Measurements from ENCODE around the gene PRKAR2B.
A peak's percentile ranks its signal among the peaks of the same experiment; 100 is the strongest.

The PRKAR2B gene

DNA sequence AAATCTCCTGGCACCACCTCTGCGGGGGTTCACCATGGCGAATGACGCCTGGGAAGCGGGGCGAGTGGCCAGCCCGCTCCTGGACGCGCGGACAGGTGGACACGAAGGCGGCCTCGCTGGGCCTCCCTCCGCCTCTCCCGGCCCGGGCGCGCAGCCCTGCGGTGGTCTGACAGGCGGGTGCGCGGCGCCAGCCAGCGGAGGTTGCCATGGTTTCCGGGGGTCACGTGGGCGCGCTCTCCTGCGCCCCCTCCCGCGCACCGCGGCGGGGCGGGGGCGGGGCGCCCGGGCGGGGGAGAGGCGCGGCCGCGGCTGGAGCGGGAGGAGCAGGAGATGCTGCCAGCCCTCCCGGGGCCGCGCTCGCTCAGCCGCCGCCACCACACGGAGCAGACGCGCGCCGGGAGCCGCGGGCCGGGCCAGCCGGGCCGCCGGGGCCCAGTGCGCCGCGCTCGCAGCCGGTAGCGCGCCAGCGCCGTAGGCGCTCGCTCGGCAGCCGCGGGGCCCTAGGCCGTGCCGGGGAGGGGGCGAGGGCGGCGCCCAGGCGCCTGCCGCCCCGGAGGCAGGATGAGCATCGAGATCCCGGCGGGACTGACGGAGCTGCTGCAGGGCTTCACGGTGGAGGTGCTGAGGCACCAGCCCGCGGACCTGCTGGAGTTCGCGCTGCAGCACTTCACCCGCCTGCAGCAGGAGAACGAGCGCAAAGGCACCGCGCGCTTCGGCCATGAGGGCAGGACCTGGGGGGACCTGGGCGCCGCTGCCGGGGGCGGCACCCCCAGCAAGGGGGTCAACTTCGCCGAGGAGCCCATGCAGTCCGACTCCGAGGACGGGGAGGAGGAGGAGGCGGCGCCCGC is at the start of gene PRKAR2B:
TSS of gene PRKAR2B (plus strand) at position 359 of the 848 bp plus-strand sequence. CDS start at position 562, 203 bp downstream.
- peak; percentile 49 for DNase-seq (ENCODE audit: low read depth in 2 of 2)

- no peak for DNase-seq (ENCODE audit: low read depth in 2 of 2)
Measured at GRCh38 chr7:106994833-106995232, 49.7 kb upstream of the PRKAR2B start.

DNA sequence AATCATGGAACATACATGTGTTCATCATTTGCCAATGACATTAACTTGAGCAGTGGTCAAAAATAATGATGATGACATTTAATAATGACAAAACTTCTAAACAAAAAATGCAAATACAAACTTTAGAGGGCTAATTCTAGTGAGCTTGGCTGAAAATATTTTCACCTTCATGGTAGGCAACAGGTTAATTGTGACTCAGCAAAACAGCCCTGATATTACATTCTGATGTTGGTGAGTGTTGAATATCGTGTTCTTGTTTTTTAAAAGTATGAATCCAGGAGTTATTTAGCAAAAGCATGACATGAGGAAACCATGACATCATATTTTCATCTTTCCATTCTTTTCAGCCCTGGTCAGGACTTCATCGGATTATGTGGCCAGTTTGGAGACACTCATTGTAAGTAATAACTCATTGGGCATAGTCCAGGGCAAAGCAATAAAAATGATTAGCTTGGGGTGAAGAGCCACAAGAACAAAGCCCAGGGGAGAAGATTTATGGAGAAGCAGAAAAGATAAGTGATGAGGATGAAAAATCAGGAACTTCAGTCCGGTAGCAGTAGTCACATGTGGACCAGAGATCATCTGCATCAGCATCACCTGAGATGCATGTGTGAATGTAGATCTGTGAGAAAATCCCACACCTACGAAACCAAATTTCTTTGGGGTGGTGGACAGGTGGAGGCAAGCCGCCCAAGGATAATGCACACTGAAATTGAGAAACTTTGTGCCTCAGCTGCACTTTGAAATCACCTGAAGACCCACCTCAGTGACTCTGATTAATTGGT is 46.8 kb upstream of the PRKAR2B start:
- no peak for DNase-seq (ENCODE audit: low read depth in 2 of 2)

GRCh38 chr7:106999023-106999422 is 45.5 kb upstream of the PRKAR2B start:
- no peak for DNase-seq (ENCODE audit: low read depth in 2 of 2)

GRCh38 chr7:107001490-107001889 is 43.0 kb upstream of the PRKAR2B start:
- DNase-seq (ENCODE audit: low read depth in 2 of 2), result no peak

- DNase-seq (ENCODE audit: low read depth in 2 of 2), result no peak
Measured at GRCh38 chr7:107002126-107002525, 42.4 kb upstream of the PRKAR2B start.

DNA sequence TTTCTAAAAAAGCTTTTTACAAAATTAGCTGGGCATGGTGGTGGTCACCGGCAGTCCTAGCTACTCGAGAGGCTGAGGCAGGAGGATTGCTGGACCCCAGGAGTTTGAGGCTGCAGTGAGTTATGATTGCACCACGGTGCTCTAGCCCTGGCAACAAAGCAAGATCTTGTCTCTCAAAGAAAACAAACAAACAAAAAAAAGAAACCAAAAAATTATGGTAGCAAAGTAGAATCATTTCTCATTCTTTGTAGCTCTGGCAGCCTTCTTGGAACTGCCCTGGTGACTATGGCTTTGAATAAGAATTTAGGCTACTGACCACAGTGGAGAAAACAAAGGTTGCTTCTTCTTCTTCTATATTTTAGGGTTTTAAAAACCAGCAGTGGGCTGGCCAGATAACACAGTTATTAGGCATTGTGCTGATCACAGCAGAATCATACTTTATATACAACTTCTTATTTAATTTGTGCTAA is 41.9 kb upstream of the PRKAR2B start:
- no peak for DNase-seq (ENCODE audit: low read depth in 2 of 2)

GRCh38 chr7:107007007-107007891 is 37.3 kb upstream of the PRKAR2B start:
- no peak for DNase-seq (ENCODE audit: low read depth in 2 of 2)

DNA sequence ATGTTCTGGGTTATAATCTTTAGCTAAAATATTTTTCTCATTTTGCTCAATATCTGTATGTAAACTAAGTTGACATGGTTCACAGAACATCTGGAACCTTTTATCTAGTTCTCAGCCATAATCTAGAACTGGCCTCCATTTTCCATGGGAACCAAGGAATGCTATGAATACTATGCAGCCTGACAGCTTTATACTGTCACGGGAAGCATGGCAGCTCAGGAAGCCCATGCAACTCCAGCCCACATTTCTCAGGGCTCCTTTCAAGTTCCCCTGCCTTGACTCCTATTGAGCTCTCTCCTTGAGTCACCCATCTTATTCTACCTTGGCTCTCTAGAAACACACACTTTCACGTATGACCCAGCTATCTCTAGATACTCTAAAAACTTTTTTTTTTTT is 36.6 kb upstream of the PRKAR2B start:
- DNase-seq (ENCODE audit: low read depth in 2 of 2), result no peak

DNA sequence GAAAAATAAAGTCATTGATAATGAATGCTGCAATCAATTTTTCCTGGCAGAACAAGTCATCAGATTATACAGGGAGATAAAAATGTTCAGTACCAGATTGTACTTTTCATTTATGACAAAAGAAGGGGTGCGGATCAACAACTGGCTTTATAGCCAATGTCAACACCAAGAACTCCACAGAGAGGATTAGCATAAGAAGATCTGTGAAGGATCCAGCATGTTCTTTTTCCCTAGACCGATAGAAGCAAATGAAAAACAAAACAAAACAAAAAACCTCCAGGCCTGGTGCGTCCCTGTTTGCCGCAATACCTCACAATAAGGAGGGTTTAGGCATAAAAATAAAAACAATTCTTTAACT is 34.7 kb upstream of the PRKAR2B start:
- no peak for DNase-seq (ENCODE audit: low read depth in 2 of 2)

- no peak for DNase-seq (ENCODE audit: low read depth in 2 of 2)
Measured at GRCh38 chr7:107012691-107013090, 31.8 kb upstream of the PRKAR2B start.

- no peak for DNase-seq (ENCODE audit: low read depth in 2 of 2)
Measured at GRCh38 chr7:107014387-107015023, 30.0 kb upstream of the PRKAR2B start.

GRCh38 chr7:107016312-107016711 is 28.2 kb upstream of the PRKAR2B start:
- DNase-seq (ENCODE audit: low read depth in 2 of 2), result no peak

- DNase-seq (ENCODE audit: low read depth in 2 of 2), result no peak
Measured at GRCh38 chr7:107017965-107018719, 26.4 kb upstream of the PRKAR2B start.

- DNase-seq (ENCODE audit: low read depth in 2 of 2), result no peak
Measured at GRCh38 chr7:107020400-107020799, 24.1 kb upstream of the PRKAR2B start.

GRCh38 chr7:107021600-107021999 is 22.9 kb upstream of the PRKAR2B start:
- DNase-seq (ENCODE audit: low read depth in 2 of 2), result no peak

DNA sequence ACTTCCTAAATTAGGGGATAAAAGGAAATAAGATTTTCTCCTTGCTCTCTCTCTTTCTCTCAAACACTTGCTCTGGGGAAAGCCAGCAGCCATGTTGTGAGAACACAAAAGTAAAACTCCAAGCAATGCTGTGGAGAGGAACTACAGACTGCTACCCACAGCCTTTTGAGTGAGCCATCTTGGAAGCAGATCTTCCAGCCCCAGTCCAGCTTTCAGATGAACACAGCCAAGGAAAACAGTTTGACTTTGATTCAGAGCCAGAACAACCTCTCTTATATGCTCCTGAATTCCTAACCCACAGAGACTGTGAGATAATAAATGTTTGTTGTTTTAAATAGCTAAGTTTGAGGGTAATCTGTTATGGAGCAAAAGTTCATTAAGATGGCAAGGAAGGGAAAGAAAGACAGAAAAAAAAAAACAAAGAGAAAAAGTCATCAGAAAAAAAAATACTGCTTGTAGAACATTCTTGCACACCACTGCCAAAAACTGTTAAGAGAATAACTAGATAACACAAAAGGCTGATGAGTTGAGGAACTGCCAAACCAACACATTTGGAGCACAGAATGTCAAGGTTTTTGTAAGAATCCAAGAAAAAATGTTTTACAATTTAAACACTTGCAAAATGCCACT is 20.9 kb upstream of the PRKAR2B start:
- no peak for DNase-seq (ENCODE audit: low read depth in 2 of 2)

- no peak for DNase-seq (ENCODE audit: low read depth in 2 of 2)
Measured at GRCh38 chr7:107024906-107025305, 19.6 kb upstream of the PRKAR2B start.

DNA sequence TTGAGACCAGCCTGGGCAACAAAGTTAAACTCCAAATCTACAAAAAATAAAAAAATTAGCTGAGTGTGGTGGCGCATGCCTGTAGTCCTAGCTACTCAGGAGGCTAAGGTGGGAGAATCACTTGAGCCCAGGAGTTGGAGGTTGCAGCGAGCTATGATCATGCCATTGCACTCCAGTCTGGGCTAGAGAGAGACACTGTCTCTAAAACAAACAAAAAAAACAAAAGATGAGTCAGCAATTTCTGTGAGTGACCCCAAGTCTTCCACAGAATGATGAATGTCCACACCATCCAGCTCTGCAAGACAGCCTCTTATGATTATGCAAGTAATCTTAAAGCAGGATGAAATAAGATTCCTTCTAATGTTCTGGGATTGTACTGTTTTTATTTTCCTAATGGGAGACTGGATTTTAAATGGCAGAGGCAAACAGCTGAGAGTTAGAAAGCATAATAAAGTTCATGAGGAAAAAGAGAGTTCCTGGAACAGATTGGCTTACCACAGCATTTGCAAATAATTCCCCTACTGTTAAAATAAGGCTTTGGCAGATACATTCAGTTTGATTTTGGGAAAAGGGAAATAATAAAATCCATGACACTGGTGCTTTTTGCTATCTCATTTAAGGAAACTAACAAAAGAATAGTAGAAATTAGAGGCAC is 18.9 kb upstream of the PRKAR2B start:
- no peak for DNase-seq (ENCODE audit: low read depth in 2 of 2)

- DNase-seq (ENCODE audit: low read depth in 2 of 2), result no peak
Measured at GRCh38 chr7:107026166-107026565, 18.3 kb upstream of the PRKAR2B start.

Measured in stimulated activated CD8-positive, alpha-beta memory T cell treated with anti-CD3 and anti-CD28 coated beads, Interleukin-2, amount 100 ng/mL, for 48 hours (primary cell).